ENCODE data around the gene ADGRF3. TPM values are rescaled to one million over a fixed set of nuclear protein-coding genes. Genes with fewer than 3 reads are reported as not detected.

Gene ADGRF3
- total RNA-seq, 6 donors from 2014 or later, result 0.15 to 2.1 (median 0.30) TPM; not detected in 1

DNA sequence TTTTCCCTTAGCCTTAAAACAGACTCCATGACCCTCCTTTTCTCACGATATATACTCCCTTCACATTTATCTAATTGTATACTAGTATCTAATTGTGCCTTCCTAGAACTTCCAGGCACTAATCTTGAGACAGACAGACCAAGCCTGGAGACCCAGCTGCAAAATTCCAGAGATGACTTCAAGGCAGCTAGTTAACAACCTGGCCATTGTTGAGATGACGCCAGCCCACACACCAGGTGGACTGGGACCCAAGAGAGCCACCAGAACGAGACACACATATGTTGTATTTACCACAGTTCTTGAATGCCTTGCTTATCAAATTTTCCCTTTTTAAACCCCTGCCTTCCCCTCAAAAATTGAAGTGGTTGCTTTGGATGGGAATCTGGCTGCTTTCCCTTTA is 49.5 kb downstream of the ADGRF3 start:
- DNase-seq, result no peak
- peaks cover 4 to 19% (median 16%) of the 10 kb centered on the region in 4 donors for H3K4me1 ChIP-seq
- no peaks in the 10 kb centered on the region for H3K9me3 ChIP-seq
- no peak for ATAC-seq (ENCODE audit: low FRiP score in 2 of 2)
- no peaks in the 10 kb centered on the region for H3K36me3 ChIP-seq
- WGBS, 2 donors, result 77 to 79% methylated on average over 3 of the region's 3 CpGs
- TF ChIP-seq POLR2AphosphoS5 (IDR thresholded peaks at IDR 0.05) (no peak), POLR2A (IDR thresholded peaks at IDR 0.05) (no peak), EP300 (IDR thresholded peaks at IDR 0.05) (no peak)
- TF ChIP-seq, protein P1, sequence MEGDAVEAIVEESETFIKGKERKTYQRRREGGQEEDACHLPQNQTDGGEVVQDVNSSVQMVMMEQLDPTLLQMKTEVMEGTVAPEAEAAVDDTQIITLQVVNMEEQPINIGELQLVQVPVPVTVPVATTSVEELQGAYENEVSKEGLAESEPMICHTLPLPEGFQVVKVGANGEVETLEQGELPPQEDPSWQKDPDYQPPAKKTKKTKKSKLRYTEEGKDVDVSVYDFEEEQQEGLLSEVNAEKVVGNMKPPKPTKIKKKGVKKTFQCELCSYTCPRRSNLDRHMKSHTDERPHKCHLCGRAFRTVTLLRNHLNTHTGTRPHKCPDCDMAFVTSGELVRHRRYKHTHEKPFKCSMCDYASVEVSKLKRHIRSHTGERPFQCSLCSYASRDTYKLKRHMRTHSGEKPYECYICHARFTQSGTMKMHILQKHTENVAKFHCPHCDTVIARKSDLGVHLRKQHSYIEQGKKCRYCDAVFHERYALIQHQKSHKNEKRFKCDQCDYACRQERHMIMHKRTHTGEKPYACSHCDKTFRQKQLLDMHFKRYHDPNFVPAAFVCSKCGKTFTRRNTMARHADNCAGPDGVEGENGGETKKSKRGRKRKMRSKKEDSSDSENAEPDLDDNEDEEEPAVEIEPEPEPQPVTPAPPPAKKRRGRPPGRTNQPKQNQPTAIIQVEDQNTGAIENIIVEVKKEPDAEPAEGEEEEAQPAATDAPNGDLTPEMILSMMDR (IDR thresholded peaks at IDR 0.05), result no peak
- no peaks in the 10 kb centered on the region for H3K27me3 ChIP-seq
- no peak overlapping the region for H3K4me3 ChIP-seq
- no peak overlapping the region for H3K27ac ChIP-seq

DNA sequence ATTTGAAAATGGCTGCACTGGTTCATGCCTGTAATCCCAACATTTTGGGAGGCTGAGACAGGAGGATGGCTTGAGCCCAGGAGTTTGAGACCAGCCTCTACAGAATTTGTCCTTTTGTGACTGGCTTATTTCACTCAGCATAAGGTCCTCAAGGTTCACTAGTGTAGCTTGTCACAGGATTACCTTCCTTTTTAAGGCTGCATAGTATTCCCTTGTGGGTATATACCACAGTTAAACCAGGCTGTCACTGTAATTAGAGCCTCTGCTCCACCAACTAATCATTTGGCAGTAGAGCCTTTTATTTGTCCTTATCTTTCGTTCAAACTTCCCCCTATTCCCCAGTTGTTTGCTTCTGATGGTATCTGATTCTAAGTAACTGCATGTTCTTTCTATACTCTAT is 51.1 kb downstream of the ADGRF3 start:
- Histone ChIP-seq H3K27me3 (no peaks in the 10 kb centered on the region), H3K9me3 (no peaks in the 10 kb centered on the region), H3K4me3 (no peak overlapping the region), H3K36me3 (peaks cover 0 to 10% (median 0%) of the 10 kb centered on the region in 4 donors), H3K27ac (no peak overlapping the region), H3K4me1 (peaks cover 4 to 17% (median 12%) of the 10 kb centered on the region in 4 donors)
- TF ChIP-seq EP300 (IDR thresholded peaks at IDR 0.05), result no peak
- no peak for TF ChIP-seq POLR2AphosphoS5 (IDR thresholded peaks at IDR 0.05)
- TF ChIP-seq POLR2A (IDR thresholded peaks at IDR 0.05), result no peak
- TF ChIP-seq, protein P1 (IDR thresholded peaks at IDR 0.05), result no peak
- DNase-seq (no peak), ATAC-seq (ENCODE audit: low FRiP score in 2 of 2) (no peak)
- 79 to 94% methylated on average over 1 of the region's 1 CpG for WGBS, 2 donors

DNA sequence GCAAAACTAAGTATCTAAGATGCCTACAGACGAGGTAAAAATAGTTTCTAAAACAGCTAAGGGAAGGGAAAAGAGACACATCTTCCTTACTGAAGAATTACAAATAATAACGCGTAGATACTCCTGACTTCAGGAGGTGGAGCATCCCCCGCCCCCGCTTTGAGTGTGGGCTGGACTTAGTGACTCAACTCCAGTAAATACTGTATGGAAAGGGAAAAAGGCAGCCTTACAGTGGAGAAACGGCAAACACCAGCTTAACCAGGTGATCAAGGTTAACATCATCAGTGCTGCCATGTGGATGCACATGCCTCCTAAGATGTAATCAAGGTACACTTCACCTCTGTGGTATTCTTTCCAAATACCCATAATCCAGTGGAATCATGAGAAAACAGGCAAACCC is 53.9 kb downstream of the ADGRF3 start:
- WGBS, 2 donors, result 71 to 77% methylated on average over 6 of the region's 6 CpGs
- TF ChIP-seq POLR2AphosphoS5 (IDR thresholded peaks at IDR 0.05) (no peak), POLR2A (IDR thresholded peaks at IDR 0.05) (no peak), EP300 (IDR thresholded peaks at IDR 0.05) (no peak)
- TF ChIP-seq, protein P1 (IDR thresholded peaks at IDR 0.05), result no peak
- Histone ChIP-seq H3K4me1 (no peaks in the 10 kb centered on the region), H3K36me3 (peaks cover 2 to 35% (median 10%) of the 10 kb centered on the region in 4 donors), H3K9me3 (no peaks in the 10 kb centered on the region), H3K4me3 (no peak overlapping the region), H3K27me3 (no peaks in the 10 kb centered on the region), H3K27ac (no peak overlapping the region)
- DNase-seq (no peak), ATAC-seq (ENCODE audit: low FRiP score in 2 of 2) (peak in 1 of 2 donors; percentile 35)

DNA sequence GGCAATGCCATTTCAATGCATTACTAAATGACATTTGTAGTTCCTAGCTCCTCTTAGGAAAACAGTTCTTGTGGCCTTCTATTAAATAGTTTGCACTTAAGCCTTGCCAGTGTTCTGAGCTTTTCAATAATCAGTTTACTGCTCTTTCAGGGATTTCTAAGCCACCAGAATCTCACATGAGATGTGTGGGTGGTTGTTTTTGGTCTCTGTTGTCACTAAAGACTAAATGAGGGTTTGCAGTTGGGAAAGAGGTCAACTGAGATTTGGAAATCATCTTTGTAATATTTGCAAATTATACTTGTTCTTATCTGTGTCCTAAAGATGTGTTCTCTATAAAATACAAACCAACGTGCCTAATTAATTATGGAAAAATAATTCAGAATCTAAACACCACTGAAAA is 56.6 kb downstream of the ADGRF3 start:
- Histone ChIP-seq H3K27ac (no peak overlapping the region), H3K4me3 (no peak overlapping the region), H3K36me3 (peaks cover 12 to 59% (median 22%) of the 10 kb centered on the region in 4 donors), H3K27me3 (no peaks in the 10 kb centered on the region), H3K4me1 (no peaks in the 10 kb centered on the region), H3K9me3 (no peaks in the 10 kb centered on the region)
- DNase-seq (no peak), ATAC-seq (ENCODE audit: low FRiP score in 2 of 2) (no peak)
- WGBS, 2 donors, result 68 to 76% methylated on average over 1 of the region's 1 CpG
- TF ChIP-seq, protein P1 (IDR thresholded peaks at IDR 0.05), result no peak
- TF ChIP-seq POLR2A (IDR thresholded peaks at IDR 0.05) (no peak), EP300 (IDR thresholded peaks at IDR 0.05) (no peak), POLR2AphosphoS5 (IDR thresholded peaks at IDR 0.05) (no peak)

DNA sequence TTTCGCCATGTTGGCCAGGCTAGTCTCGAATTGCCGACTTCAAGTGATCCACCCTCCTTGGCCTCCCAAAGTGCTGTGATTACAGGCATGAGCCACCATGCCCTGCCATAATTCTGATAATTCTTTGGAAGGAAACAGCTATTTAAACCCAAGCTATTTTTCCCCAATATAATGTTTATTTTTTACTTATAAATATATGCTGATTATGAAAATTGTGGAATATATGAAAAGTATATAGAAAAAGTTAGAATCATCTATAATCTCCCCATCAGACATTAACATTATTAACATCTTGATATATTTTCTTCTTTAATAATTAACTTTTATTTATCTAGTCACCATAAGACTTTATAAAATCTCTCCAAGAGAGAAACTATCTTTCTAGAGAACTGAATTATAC is 60.7 kb downstream of the ADGRF3 start:
- Histone ChIP-seq H3K9me3 (no peaks in the 10 kb centered on the region), H3K4me1 (no peaks in the 10 kb centered on the region), H3K36me3 (peaks cover 41 to 94% (median 55%) of the 10 kb centered on the region in 4 donors), H3K27ac (no peak overlapping the region), H3K4me3 (no peak overlapping the region), H3K27me3 (no peaks in the 10 kb centered on the region)
- 93 to 97% methylated on average over 3 of the region's 3 CpGs for WGBS, 2 donors
- ATAC-seq (ENCODE audit: low FRiP score in 2 of 2), result no peak
- TF ChIP-seq POLR2A (IDR thresholded peaks at IDR 0.05) (no peak), EP300 (IDR thresholded peaks at IDR 0.05) (no peak), POLR2AphosphoS5 (IDR thresholded peaks at IDR 0.05) (no peak)
- TF ChIP-seq, protein P1 (IDR thresholded peaks at IDR 0.05), result no peak
- DNase-seq, result no peak

Measured in upper lobe of left lung (tissue), 6 donors.